IMR-90 (cell line): ENCODE results near the gene TUB. TPM values are rescaled to one million over a fixed set of nuclear protein-coding genes. Genes with fewer than 3 reads are reported as not detected.

ENCODE experiments used
- ATAC-seq: fragments of 200-7000 bp; cut with Tn5 transposase; 2 replicates; pipeline ENCODE4 v1.9.1; 2020; ENCODE audit warnings: low read depth, mild to moderate bottlenecking, moderate library complexity
- Bru-seq: library from RNA; stranded (reverse); fragments of 400-500 nt; gene quantifications from one replicate; lab custom pipeline; 2021; lab: Mats Ljungman, UMichigan
- BruChase-seq, 2 experiments: library from RNA; stranded (reverse); fragments of 400-500 nt; gene quantifications; one replicate each; lab custom pipeline; 2021; lab: Mats Ljungman, UMichigan
- BruUV-seq: library from RNA; stranded (reverse); fragments of 400-500 nt; replicated peaks from 2 replicates; lab custom pipeline; 2021; lab: Mats Ljungman, UMichigan
- CTCF ChIA-PET: fragments of 300-600 bp; formaldehyde crosslinking; extraction: SDS; loops from one replicate; lab custom pipeline; 2021; ENCODE audit warnings: antibody characterized with exemption; lab: Yijun Ruan, JAX
- POLR2A ChIA-PET: fragments of 300-600 bp; sonication (Branson Sonifier 250); formaldehyde crosslinking; loops from one replicate; lab custom pipeline; 2022; ENCODE audit warnings: antibody characterized with exemption; ENCODE audit not compliant: unreplicated experiment; lab: Charles Lee
- DNase-seq: peaks from one replicate; pipeline ENCODE4 v3.0.0; 2013
- H2AFZ ChIP-seq: replicated peaks from 2 replicates; pipeline ENCODE3; 2013; ENCODE audit warnings: low read length, mild to moderate bottlenecking; ENCODE audit not compliant: poor library complexity
- H2AK5ac ChIP-seq: 2 replicates; pipeline ENCODE4 v1.6.1; 2013; ENCODE audit warnings: low read depth, low read length, inconsistent platforms
- H2AK9ac ChIP-seq: replicated peaks from 2 replicates; pipeline ENCODE3; 2013; ENCODE audit warnings: mild to moderate bottlenecking, low read depth, low read length, moderate library complexity; ENCODE audit not compliant: poor library complexity
- H2BK120ac ChIP-seq: 2 replicates; pipeline ENCODE4 v1.6.1; 2013; ENCODE audit warnings: low read depth, low read length, inconsistent platforms
- H2BK15ac ChIP-seq: 3 replicates; pipeline ENCODE4 v1.6.1; 2013; ENCODE audit warnings: low read depth, low read length, inconsistent platforms
- H2BK20ac ChIP-seq: 2 replicates; pipeline ENCODE4 v1.6.1; 2013; ENCODE audit warnings: low read depth, mild to moderate bottlenecking, inconsistent platforms, low read length, moderate library complexity
- H2BK5ac ChIP-seq: 2 replicates; pipeline ENCODE4 v1.6.1; 2013; ENCODE audit warnings: mild to moderate bottlenecking, low read depth, low read length, inconsistent platforms; ENCODE audit not compliant: poor library complexity, severe bottlenecking
- H3K14ac ChIP-seq: replicated peaks from 2 replicates; pipeline ENCODE4 v1.6.1; 2013; ENCODE audit warnings: low read depth, low read length, inconsistent platforms
- H3K18ac ChIP-seq: 2 replicates; pipeline ENCODE4 v1.6.1; 2013; ENCODE audit warnings: low read depth, low read length, control low read depth
- H3K23ac ChIP-seq: 2 replicates; pipeline ENCODE4 v1.6.1; 2013; ENCODE audit warnings: low read depth, low read length, inconsistent platforms
- H3K27ac ChIP-seq: 2 replicates; pipeline ENCODE4 v1.5.1; 2013; ENCODE audit warnings: mild to moderate bottlenecking, control low read depth, low read length; ENCODE audit not compliant: insufficient read depth
- H3K27me3 ChIP-seq: 2 replicates; pipeline ENCODE4 v1.6.1; 2013; ENCODE audit warnings: low read length; ENCODE audit not compliant: control insufficient read depth, insufficient read depth
- H3K36me3 ChIP-seq: 2 replicates; pipeline ENCODE4 v1.6.1; 2013; ENCODE audit warnings: low read length, mixed read lengths; ENCODE audit not compliant: control insufficient read depth, insufficient read depth
- H3K4ac ChIP-seq: 2 replicates; pipeline ENCODE4 v1.6.1; 2013; ENCODE audit warnings: low read depth, low read length, inconsistent platforms
- H3K4me1 ChIP-seq: 2 replicates; pipeline ENCODE4 v1.6.1; 2013; ENCODE audit warnings: low read length, mixed read lengths; ENCODE audit not compliant: control insufficient read depth, insufficient read depth
- H3K4me2 ChIP-seq: 2 replicates; pipeline ENCODE4 v1.6.1; 2013; ENCODE audit warnings: low read depth, mild to moderate bottlenecking, control low read depth, low read length, moderate library complexity
- H3K4me3 ChIP-seq: 2 replicates; pipeline ENCODE4 v1.5.1; 2013; ENCODE audit warnings: low read depth, mild to moderate bottlenecking, control low read depth, low read length, moderate library complexity; ENCODE audit not compliant: insufficient read depth
- H3K56ac ChIP-seq: 2 replicates; pipeline ENCODE4 v1.6.1; 2013; ENCODE audit warnings: low read length, inconsistent platforms; ENCODE audit not compliant: insufficient read depth; ENCODE audit errors: extremely low read depth
- H3K79me1 ChIP-seq, 2 experiments: 2 replicates each; pipeline ENCODE4 v1.6.1; 2013; ENCODE audit warnings: low read length in 2 of 2, inconsistent platforms in 1 of 2, low read depth in 1 of 2
- H3K9ac ChIP-seq: 2 replicates; pipeline ENCODE4 v1.6.1; 2013; ENCODE audit warnings: low read depth, low read length, control low read depth
- H3K9me1 ChIP-seq: 2 replicates; pipeline ENCODE4 v1.6.1; 2013; ENCODE audit warnings: low read length, inconsistent platforms; ENCODE audit not compliant: insufficient read depth
- H3K9me3 ChIP-seq: 2 replicates; pipeline ENCODE4 v1.6.1; 2013; ENCODE audit warnings: low read length; ENCODE audit not compliant: control insufficient read depth, insufficient read depth
- H4K20me1 ChIP-seq: 2 replicates; pipeline ENCODE4 v1.6.1; 2013; ENCODE audit warnings: low read length, inconsistent platforms; ENCODE audit not compliant: insufficient read depth
- H4K5ac ChIP-seq: 2 replicates; pipeline ENCODE4 v1.6.1; 2013; ENCODE audit warnings: mild to moderate bottlenecking, low read depth, low read length, control low read depth
- H4K8ac ChIP-seq, 2 experiments: 2 replicates each; pipeline ENCODE4 v1.6.1; 2013; ENCODE audit warnings: low read depth in 2 of 2, low read length in 2 of 2, control low read depth in 1 of 2, inconsistent platforms in 1 of 2
- H4K91ac ChIP-seq: 2 replicates; pipeline ENCODE4 v1.6.1; 2013; ENCODE audit warnings: low read depth, low read length, inconsistent platforms; ENCODE audit not compliant: insufficient read depth
- MAZ ChIP-seq: IDR thresholded peaks from 2 replicates; pipeline ENCODE4 v1.6.1; 2012; ENCODE audit warnings: low read depth, mild to moderate bottlenecking, low read length, improper control_type of control experiment, moderate library complexity, borderline replicate concordance
- POLR2A ChIP-seq: IDR thresholded peaks from 2 replicates; pipeline ENCODE4 v1.6.1; 2012; ENCODE audit warnings: mild to moderate bottlenecking, low read depth, low read length
- WGBS, 2 experiments: methylation state at CpG; one replicate each; pipeline versions ENCODE4 v1.1.5 to v1.1.7; 2013; ENCODE audit warnings: missing lambda C conversion rate in 2 of 2; ENCODE audit not compliant: insufficient read length in 1 of 2; ENCODE audit errors: extremely low coverage in 2 of 2; 5-methylcytosine and 5-hydroxymethylcytosine counted together
- dilution Hi-C: fragments of 300-500 bp; cut with HindIII; formaldehyde crosslinking; loops from one replicate; pipeline ENCODE4 v1.14.3; 2018; ENCODE audit warnings: low sequenced_read_pairs; ENCODE audit not compliant: unreplicated experiment
- in situ Hi-C: fragments of 300-500 bp; cut with MboI; formaldehyde crosslinking; loops from 3 replicates; pipeline ENCODE4 v1.14.3; 2019; ENCODE audit warnings: low sequenced_read_pairs, inconsistent platforms, mixed read lengths
- intact Hi-C: fragments of 100-400 bp; cut with micrococcal nuclease; formaldehyde crosslinking; loops from 2 replicates; pipeline ENCODE4 v1.10.0; 2022
- long read RNA-seq: library from polyadenylated mRNA; unstranded; transcript quantifications from one replicate; pipeline ENCODE4 v2.0.0, GENCODE V29; 2021; ENCODE audit not compliant: unreplicated experiment
- polyA plus RNA-seq, 3 experiments: library from polyadenylated mRNA; depleted of rRNA; stranded (reverse); fragments of >200 nt; gene quantifications; 2 replicates each; pipeline ENCODE4 v1.2.3, GENCODE V29; 2012; ENCODE audit warnings: low replicate concordance in 1 of 3
- total RNA-seq: library from RNA; depleted of rRNA; stranded (reverse); fragments of >200 nt; gene quantifications from 2 replicates; pipeline ENCODE4 v1.2.3, GENCODE V29; 2012; rRNA removed
- TF ChIP-seq, protein P1 (sequence below): conservative IDR thresholded peaks from 2 replicates; pipeline ENCODE4 v1.5.1; 2012; ENCODE audit warnings: mild to moderate bottlenecking, low read depth, low read length, improper control_type of control experiment

The TUB gene, protein sequence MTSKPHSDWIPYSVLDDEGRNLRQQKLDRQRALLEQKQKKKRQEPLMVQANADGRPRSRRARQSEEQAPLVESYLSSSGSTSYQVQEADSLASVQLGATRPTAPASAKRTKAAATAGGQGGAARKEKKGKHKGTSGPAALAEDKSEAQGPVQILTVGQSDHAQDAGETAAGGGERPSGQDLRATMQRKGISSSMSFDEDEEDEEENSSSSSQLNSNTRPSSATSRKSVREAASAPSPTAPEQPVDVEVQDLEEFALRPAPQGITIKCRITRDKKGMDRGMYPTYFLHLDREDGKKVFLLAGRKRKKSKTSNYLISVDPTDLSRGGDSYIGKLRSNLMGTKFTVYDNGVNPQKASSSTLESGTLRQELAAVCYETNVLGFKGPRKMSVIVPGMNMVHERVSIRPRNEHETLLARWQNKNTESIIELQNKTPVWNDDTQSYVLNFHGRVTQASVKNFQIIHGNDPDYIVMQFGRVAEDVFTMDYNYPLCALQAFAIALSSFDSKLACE
- total RNA-seq (10.8 and 12.9 TPM in 2 replicates), polyA plus RNA-seq (2012; rRNA removed) (11.5 and 11.8 TPM in 2 replicates), Bru-seq, nascent RNA (percentile 41 among the genes with signal in this experiment), BruChase-seq, experiment 1, labeled RNA remaining after a 6-hour chase (percentile 43 among the genes with signal in this experiment), BruChase-seq, experiment 2, labeled RNA remaining after a 2-hour chase (percentile 52 among the genes with signal in this experiment)
- polyA plus RNA-seq (2012; cell fraction: cytosol; rRNA removed), result 4.6 and 7.4 TPM in 2 replicates
- 20.6 and 35.3 TPM in 2 replicates for polyA plus RNA-seq (2012; cell fraction: nucleus; rRNA removed; ENCODE audit: low replicate concordance)
- long read RNA-seq, partial matches to known transcripts, result 1 of 7 reads
- long read RNA-seq, other reads (novel, unspliced or antisense), result 6 of 7 reads

DNA sequence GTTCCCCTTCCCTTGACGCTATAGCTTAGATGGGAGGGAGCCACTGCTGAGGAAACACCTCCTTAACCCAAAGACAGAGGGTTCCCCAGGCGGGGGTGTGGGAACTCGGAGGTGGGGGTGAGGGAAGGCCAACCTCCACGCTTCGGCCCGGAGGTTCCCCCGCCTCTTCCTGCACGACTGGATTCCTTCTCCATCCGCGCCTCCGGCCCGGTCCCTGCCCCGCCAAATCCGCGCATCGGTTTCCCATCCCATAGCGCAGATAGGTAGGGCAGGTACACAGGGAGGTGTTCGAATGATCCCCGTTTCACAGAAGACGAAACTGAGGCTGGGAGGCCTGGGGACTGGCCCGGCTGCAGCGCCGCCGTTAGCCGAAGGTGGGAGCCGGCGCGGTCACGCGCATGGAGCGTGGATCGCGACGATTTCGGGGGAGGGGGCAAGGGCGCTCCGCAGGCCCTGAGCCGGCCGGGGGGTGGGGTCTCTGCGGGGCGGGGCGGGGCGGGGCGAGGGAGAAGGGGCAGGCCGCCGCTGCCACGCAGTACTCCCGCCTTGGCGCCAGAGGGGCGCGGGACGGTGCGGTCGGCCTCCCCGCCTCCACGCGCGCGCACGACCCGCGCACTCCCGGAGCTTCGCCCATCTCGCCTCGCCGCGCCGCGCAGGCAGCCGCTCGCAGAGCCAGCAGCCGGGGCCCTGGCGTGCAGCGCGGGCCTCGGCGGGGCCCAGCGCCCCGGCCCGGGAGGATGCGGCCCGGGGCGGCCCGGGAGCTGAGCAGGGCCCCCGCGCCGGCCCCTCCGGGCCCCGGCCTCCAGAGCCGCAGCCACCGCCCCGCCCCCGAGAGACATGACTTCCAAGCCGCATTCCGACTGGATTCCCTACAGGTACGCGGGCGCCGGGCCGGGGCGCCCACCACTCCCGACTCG lies at the start of gene TUB:
TSS of gene TUB (plus strand) at position 538 of the 917 bp plus-strand sequence. CDS start at position 838, 300 bp downstream.
- Histone ChIP-seq H3K4me1 (peaks cover 6% of the 10 kb centered on the region), H2AFZ (peak within 1 kb of the TSS; percentile 92), H3K14ac (peak within 1 kb of the TSS; percentile 55), H3K4ac (peak within 1 kb of the TSS; percentile 24), H3K56ac (no peak within 1 kb of the TSS), H3K18ac (peak within 1 kb of the TSS; percentile 17; the same call in 1 of the 2 replicates), H4K91ac (peak within 1 kb of the TSS; percentile 13; the same call in 1 of the 2 replicates), H2BK120ac (peak within 1 kb of the TSS; percentile 13; the same call in 1 of the 2 replicates), H3K23ac (peak within 1 kb of the TSS; percentile 87), H3K4me3 (peak within 1 kb of the TSS; percentile 60), H3K27me3 (peaks cover 3% of the 10 kb centered on the region; the same call in 1 of the 2 replicates), H2AK5ac (0 out of 2 replicates have a peak within 1 kb of the TSS, but pooled peaks have one; percentile 33), H3K27ac (peak within 1 kb of the TSS; percentile 7; the same call in 1 of the 2 replicates), H2BK20ac (no peak within 1 kb of the TSS), H3K9me1 (peaks cover 5% of the 10 kb centered on the region; the same call in 1 of the 2 replicates), H3K79me1 (peaks cover 0 to 33% of the 10 kb centered on the region in 2 experiments; a peak in 2 of 4 replicates), H3K9me3 (no peaks in the 10 kb centered on the region), H2BK5ac (no peak within 1 kb of the TSS), H4K8ac (peak within 1 kb of the TSS; percentile 66 to 79), H2BK15ac (no peak within 1 kb of the TSS), H3K9ac (peak within 1 kb of the TSS; percentile 53), H3K36me3 (no peaks in the 10 kb centered on the region), H4K20me1 (peaks cover 23% of the 10 kb centered on the region; the same call in 1 of the 2 replicates), H3K4me2 (peak within 1 kb of the TSS; percentile 97), H4K5ac (peak within 1 kb of the TSS; percentile 21; the same call in 1 of the 2 replicates), H2AK9ac (peak within 1 kb of the TSS; percentile 80)
- no TSS peak for BruUV-seq
- ATAC-seq (peak; percentile 76), DNase-seq (no peak)
- intact Hi-C loops (no loop called here), in situ Hi-C loops (loop anchor here (25.0 kb wide), 1 partner anchor 394 kb away; no protein-coding TSS in a partner anchor), dilution Hi-C loops (no loop called here)
- WGBS, 2 experiments, result 1% methylated on average over 22 of the region's 104 CpGs; no CpG with 5 or more reads in 1 of the 2 experiments
- TF ChIP-seq MAZ (0 out of 2 replicates have a peak, but pooled peaks have one; percentile 33), POLR2A (no peak)
- TF ChIP-seq, protein P1, sequence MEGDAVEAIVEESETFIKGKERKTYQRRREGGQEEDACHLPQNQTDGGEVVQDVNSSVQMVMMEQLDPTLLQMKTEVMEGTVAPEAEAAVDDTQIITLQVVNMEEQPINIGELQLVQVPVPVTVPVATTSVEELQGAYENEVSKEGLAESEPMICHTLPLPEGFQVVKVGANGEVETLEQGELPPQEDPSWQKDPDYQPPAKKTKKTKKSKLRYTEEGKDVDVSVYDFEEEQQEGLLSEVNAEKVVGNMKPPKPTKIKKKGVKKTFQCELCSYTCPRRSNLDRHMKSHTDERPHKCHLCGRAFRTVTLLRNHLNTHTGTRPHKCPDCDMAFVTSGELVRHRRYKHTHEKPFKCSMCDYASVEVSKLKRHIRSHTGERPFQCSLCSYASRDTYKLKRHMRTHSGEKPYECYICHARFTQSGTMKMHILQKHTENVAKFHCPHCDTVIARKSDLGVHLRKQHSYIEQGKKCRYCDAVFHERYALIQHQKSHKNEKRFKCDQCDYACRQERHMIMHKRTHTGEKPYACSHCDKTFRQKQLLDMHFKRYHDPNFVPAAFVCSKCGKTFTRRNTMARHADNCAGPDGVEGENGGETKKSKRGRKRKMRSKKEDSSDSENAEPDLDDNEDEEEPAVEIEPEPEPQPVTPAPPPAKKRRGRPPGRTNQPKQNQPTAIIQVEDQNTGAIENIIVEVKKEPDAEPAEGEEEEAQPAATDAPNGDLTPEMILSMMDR, result no peak
- ChIA-PET CTCF (no interaction called here), POLR2A (no interaction called here)
